ENCODE results near the gene NRP2.

The NRP2 gene

DNA sequence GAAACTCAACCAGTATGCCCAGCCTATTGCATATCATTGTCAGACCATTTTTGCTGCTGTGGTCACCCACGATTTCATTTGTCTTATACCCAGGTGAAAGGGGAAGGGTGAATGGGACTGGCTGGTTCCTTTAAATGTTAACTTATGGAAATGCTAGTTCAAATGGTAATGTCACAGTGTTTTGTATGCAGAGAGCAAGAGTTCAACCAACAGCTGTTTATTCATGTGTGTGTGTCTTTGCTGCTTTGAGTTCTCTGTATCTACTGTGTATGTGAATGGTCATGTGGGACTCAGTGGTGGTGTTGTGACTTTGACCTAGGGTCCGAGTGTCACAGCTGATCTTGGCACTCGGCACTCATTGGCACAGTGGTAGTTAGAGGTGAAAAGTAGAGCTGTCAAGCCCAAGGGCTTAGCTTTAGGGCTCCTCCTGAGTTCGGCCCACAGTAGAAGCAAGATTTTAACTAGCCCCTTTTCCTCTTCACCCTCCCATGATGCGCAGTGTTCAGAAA, 114.6 kb downstream of the NRP2 start:
- no peak overlapping the region for H2AFZ ChIP-seq (ENCODE audit: low read length, unreplicated experiment)
- H3K79me2 ChIP-seq (ENCODE audit: control insufficient read depth, insufficient read depth, low read length, unreplicated experiment), result no peaks in the 10 kb centered on the region
- H3K27me3 ChIP-seq (ENCODE audit: insufficient read depth, low read length), result peaks cover 20% of the 10 kb centered on the region
- H3K4me3 ChIP-seq (ENCODE audit: low read depth, low read length), result no peak overlapping the region
- H3K4me1 ChIP-seq (ENCODE audit: control insufficient read depth, insufficient read depth, low read length, unreplicated experiment), result no peaks in the 10 kb centered on the region
- no peak overlapping the region for H3K27ac ChIP-seq (ENCODE audit: low read depth, low read length)
- no peaks in the 10 kb centered on the region for H3K36me3 ChIP-seq (ENCODE audit: insufficient read depth, low read length)

GRCh38 chr2:205797866-205798265, 115.6 kb downstream of the NRP2 start:
- Histone ChIP-seq H3K4me1 (ENCODE audit: control insufficient read depth, insufficient read depth, low read length, unreplicated experiment) (no peaks in the 10 kb centered on the region), H3K4me3 (ENCODE audit: low read depth, low read length) (no peak overlapping the region), H3K79me2 (ENCODE audit: control insufficient read depth, insufficient read depth, low read length, unreplicated experiment) (no peaks in the 10 kb centered on the region), H3K36me3 (ENCODE audit: insufficient read depth, low read length) (no peaks in the 10 kb centered on the region), H3K27ac (ENCODE audit: low read depth, low read length) (no peak overlapping the region), H2AFZ (ENCODE audit: low read length, unreplicated experiment) (no peak overlapping the region), H3K27me3 (ENCODE audit: insufficient read depth, low read length) (peaks cover 15% of the 10 kb centered on the region)

- H3K27ac ChIP-seq (ENCODE audit: low read depth, low read length), result no peak overlapping the region
- no peaks in the 10 kb centered on the region for H3K4me1 ChIP-seq (ENCODE audit: control insufficient read depth, insufficient read depth, low read length, unreplicated experiment)
- no peak overlapping the region for H2AFZ ChIP-seq (ENCODE audit: low read length, unreplicated experiment)
- no peak overlapping the region for H3K4me3 ChIP-seq (ENCODE audit: low read depth, low read length)
- H3K27me3 ChIP-seq (ENCODE audit: insufficient read depth, low read length), result peaks cover 24% of the 10 kb centered on the region
- H3K36me3 ChIP-seq (ENCODE audit: insufficient read depth, low read length), result no peaks in the 10 kb centered on the region
- no peaks in the 10 kb centered on the region for H3K79me2 ChIP-seq (ENCODE audit: control insufficient read depth, insufficient read depth, low read length, unreplicated experiment)
Measured at GRCh38 chr2:205800224-205800623, 117.9 kb downstream of the NRP2 start.

DNA sequence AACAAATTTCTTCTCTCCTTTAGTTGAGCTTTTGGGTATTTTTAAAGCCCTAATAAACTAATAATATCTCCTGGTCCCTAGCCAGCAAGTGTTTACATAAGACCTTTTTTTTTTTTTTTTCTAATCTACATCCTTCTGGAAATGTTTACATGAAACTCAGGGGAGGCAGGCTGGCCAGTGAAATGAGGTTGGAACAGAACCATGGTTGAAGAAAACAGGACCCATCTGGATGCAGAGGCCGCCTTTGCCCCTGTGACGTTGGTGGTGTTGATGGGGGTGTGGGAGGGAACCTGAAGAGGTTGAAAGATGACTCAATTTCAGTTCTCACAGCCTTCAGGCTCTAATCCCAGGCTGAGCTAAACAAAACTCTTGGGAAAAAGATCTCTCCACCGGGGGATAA, 118.5 kb downstream of the NRP2 start:
- H3K27me3 ChIP-seq (ENCODE audit: insufficient read depth, low read length), result peaks cover 29% of the 10 kb centered on the region
- no peaks in the 10 kb centered on the region for H3K36me3 ChIP-seq (ENCODE audit: insufficient read depth, low read length)
- no peak overlapping the region for H3K27ac ChIP-seq (ENCODE audit: low read depth, low read length)
- no peak overlapping the region for H3K4me3 ChIP-seq (ENCODE audit: low read depth, low read length)
- no peaks in the 10 kb centered on the region for H3K79me2 ChIP-seq (ENCODE audit: control insufficient read depth, insufficient read depth, low read length, unreplicated experiment)
- H3K4me1 ChIP-seq (ENCODE audit: control insufficient read depth, insufficient read depth, low read length, unreplicated experiment), result no peaks in the 10 kb centered on the region
- H2AFZ ChIP-seq (ENCODE audit: low read length, unreplicated experiment), result no peak overlapping the region

DNA sequence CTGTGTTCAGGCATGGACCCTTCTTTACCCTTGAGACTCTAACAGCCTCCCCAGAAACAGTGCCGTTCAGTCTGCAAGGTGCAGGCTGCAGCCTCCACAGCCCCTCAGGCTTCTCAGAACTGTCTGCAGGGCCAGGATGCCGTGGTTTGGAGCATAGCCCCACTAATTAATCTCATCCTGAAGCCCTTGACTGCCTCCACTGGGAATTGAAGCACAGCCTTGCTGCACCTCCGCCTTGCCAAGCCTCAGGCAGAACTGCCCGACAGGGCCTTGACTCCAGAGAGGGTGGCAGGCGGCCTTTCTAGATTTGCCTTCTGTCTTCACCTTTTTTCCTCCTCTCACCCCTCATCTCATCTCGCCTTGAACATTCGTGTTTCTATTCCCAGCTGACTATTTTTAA, 119.8 kb downstream of the NRP2 start:
- no peaks in the 10 kb centered on the region for H3K4me1 ChIP-seq (ENCODE audit: control insufficient read depth, insufficient read depth, low read length, unreplicated experiment)
- no peaks in the 10 kb centered on the region for H3K36me3 ChIP-seq (ENCODE audit: insufficient read depth, low read length)
- H2AFZ ChIP-seq (ENCODE audit: low read length, unreplicated experiment), result no peak overlapping the region
- H3K27me3 ChIP-seq (ENCODE audit: insufficient read depth, low read length), result peaks cover 41% of the 10 kb centered on the region
- H3K27ac ChIP-seq (ENCODE audit: low read depth, low read length), result no peak overlapping the region
- no peaks in the 10 kb centered on the region for H3K79me2 ChIP-seq (ENCODE audit: control insufficient read depth, insufficient read depth, low read length, unreplicated experiment)
- no peak overlapping the region for H3K4me3 ChIP-seq (ENCODE audit: low read depth, low read length)

- peaks cover 48% of the 10 kb centered on the region for H3K27me3 ChIP-seq (ENCODE audit: insufficient read depth, low read length)
- no peak overlapping the region for H2AFZ ChIP-seq (ENCODE audit: low read length, unreplicated experiment)
- no peaks in the 10 kb centered on the region for H3K4me1 ChIP-seq (ENCODE audit: control insufficient read depth, insufficient read depth, low read length, unreplicated experiment)
- no peaks in the 10 kb centered on the region for H3K79me2 ChIP-seq (ENCODE audit: control insufficient read depth, insufficient read depth, low read length, unreplicated experiment)
- H3K36me3 ChIP-seq (ENCODE audit: insufficient read depth, low read length), result no peaks in the 10 kb centered on the region
- H3K4me3 ChIP-seq (ENCODE audit: low read depth, low read length), result no peak overlapping the region
- no peak overlapping the region for H3K27ac ChIP-seq (ENCODE audit: low read depth, low read length)
Measured at GRCh38 chr2:205802941-205803340, 120.6 kb downstream of the NRP2 start.

DNA sequence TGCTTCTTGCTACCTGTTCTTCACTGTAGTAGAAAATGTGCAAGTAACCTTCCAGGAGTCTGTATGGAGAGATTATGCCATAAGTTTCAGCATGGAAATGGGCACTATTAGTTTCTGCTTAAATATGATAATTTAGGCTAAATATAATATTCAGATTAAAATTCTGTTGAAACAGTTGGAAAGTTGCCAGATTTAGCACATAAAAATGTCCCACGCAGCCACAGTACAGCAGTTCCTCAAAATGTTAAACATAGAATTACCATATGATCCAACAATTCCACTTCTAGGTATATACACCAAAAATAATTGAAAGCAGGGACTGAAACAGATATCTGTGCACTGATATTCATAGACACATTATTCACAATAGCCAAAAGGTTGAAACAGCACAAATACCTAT, 121.2 kb downstream of the NRP2 start:
- no peaks in the 10 kb centered on the region for H3K4me1 ChIP-seq (ENCODE audit: control insufficient read depth, insufficient read depth, low read length, unreplicated experiment)
- H3K36me3 ChIP-seq (ENCODE audit: insufficient read depth, low read length), result no peaks in the 10 kb centered on the region
- H3K27ac ChIP-seq (ENCODE audit: low read depth, low read length), result no peak overlapping the region
- no peak overlapping the region for H3K4me3 ChIP-seq (ENCODE audit: low read depth, low read length)
- H2AFZ ChIP-seq (ENCODE audit: low read length, unreplicated experiment), result no peak overlapping the region
- no peaks in the 10 kb centered on the region for H3K79me2 ChIP-seq (ENCODE audit: control insufficient read depth, insufficient read depth, low read length, unreplicated experiment)
- peaks cover 53% of the 10 kb centered on the region for H3K27me3 ChIP-seq (ENCODE audit: insufficient read depth, low read length)

DNA sequence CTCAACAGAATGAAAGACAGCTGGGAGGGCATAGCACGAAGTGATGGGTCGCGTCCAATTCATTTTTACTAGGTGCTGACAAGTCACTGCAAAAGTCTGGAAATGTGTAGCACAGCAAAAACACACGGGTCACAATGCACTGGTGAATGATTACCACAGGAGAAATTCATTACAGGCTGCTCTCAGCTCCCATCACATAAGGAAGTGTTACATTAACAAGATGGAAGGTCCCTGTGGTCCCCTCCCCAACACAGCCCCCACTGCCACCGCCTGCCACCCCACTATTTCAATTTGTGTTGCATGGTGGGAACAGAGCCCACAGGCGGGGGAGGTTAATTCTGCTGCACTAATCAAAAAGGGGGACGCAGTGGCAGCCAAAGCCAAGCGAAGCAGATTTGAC, 122.8 kb downstream of the NRP2 start:
- H3K4me1 ChIP-seq (ENCODE audit: control insufficient read depth, insufficient read depth, low read length, unreplicated experiment), result no peaks in the 10 kb centered on the region
- no peaks in the 10 kb centered on the region for H3K36me3 ChIP-seq (ENCODE audit: insufficient read depth, low read length)
- no peak overlapping the region for H2AFZ ChIP-seq (ENCODE audit: low read length, unreplicated experiment)
- no peaks in the 10 kb centered on the region for H3K79me2 ChIP-seq (ENCODE audit: control insufficient read depth, insufficient read depth, low read length, unreplicated experiment)
- H3K4me3 ChIP-seq (ENCODE audit: low read depth, low read length), result no peak overlapping the region
- H3K27me3 ChIP-seq (ENCODE audit: insufficient read depth, low read length), result peaks cover 54% of the 10 kb centered on the region
- H3K27ac ChIP-seq (ENCODE audit: low read depth, low read length), result no peak overlapping the region

DNA sequence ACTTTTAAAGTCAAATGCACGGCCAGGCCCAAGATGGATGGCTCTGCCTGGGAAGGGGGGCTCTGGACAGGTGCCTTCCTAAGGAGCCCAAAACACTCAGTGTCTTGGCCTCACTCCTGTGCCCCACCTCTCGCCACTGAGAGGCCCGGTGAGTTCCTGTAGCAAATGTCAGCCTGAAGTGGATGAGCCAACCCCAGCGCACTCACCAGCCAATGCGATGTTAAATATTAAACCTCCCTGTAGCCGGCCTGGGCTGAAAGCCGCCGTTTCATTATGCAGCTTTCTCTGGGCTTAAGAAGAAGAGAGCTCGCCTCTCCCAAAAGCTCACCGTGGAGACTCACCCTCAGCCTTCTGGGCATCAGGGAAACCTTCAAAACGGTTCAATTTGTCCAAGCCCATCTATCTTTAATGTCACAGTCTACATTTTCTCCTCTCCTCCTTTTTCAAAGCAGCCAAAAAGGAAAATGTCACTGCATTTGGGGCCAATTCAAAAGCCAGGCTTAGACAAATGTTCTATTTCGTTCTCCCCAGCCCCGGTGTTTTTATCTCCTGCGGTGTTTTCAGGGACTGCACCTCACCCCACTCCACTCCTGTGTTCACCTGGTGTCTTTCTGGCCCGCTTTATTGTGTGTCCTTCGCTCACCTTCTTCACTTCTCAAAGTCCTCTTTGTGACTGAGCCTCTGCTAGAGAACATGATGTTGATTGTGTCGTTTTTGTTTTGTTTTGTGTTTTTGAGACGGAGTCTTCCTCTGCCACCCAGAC, 124.0 kb downstream of the NRP2 start:
- H3K27me3 ChIP-seq (ENCODE audit: insufficient read depth, low read length), result peaks cover 50% of the 10 kb centered on the region
- H3K4me3 ChIP-seq (ENCODE audit: low read depth, low read length), result no peak overlapping the region
- H3K79me2 ChIP-seq (ENCODE audit: control insufficient read depth, insufficient read depth, low read length, unreplicated experiment), result no peaks in the 10 kb centered on the region
- no peaks in the 10 kb centered on the region for H3K4me1 ChIP-seq (ENCODE audit: control insufficient read depth, insufficient read depth, low read length, unreplicated experiment)
- H2AFZ ChIP-seq (ENCODE audit: low read length, unreplicated experiment), result no peak overlapping the region
- H3K27ac ChIP-seq (ENCODE audit: low read depth, low read length), result no peak overlapping the region
- no peaks in the 10 kb centered on the region for H3K36me3 ChIP-seq (ENCODE audit: insufficient read depth, low read length)

GRCh38 chr2:205807229-205807628, 124.9 kb downstream of the NRP2 start:
- no peak overlapping the region for H3K27ac ChIP-seq (ENCODE audit: low read depth, low read length)
- H2AFZ ChIP-seq (ENCODE audit: low read length, unreplicated experiment), result no peak overlapping the region
- H3K36me3 ChIP-seq (ENCODE audit: insufficient read depth, low read length), result no peaks in the 10 kb centered on the region
- H3K79me2 ChIP-seq (ENCODE audit: control insufficient read depth, insufficient read depth, low read length, unreplicated experiment), result no peaks in the 10 kb centered on the region
- H3K4me3 ChIP-seq (ENCODE audit: low read depth, low read length), result no peak overlapping the region
- H3K27me3 ChIP-seq (ENCODE audit: insufficient read depth, low read length), result peaks cover 50% of the 10 kb centered on the region
- no peaks in the 10 kb centered on the region for H3K4me1 ChIP-seq (ENCODE audit: control insufficient read depth, insufficient read depth, low read length, unreplicated experiment)

GRCh38 chr2:205807758-205808157, 125.5 kb downstream of the NRP2 start:
- no peaks in the 10 kb centered on the region for H3K4me1 ChIP-seq (ENCODE audit: control insufficient read depth, insufficient read depth, low read length, unreplicated experiment)
- no peak overlapping the region for H3K27ac ChIP-seq (ENCODE audit: low read depth, low read length)
- peaks cover 48% of the 10 kb centered on the region for H3K27me3 ChIP-seq (ENCODE audit: insufficient read depth, low read length)
- no peaks in the 10 kb centered on the region for H3K36me3 ChIP-seq (ENCODE audit: insufficient read depth, low read length)
- H3K79me2 ChIP-seq (ENCODE audit: control insufficient read depth, insufficient read depth, low read length, unreplicated experiment), result no peaks in the 10 kb centered on the region
- H3K4me3 ChIP-seq (ENCODE audit: low read depth, low read length), result no peak overlapping the region
- H2AFZ ChIP-seq (ENCODE audit: low read length, unreplicated experiment), result no peak overlapping the region
